Left ventricle myocardium inferior (tissue), 1 donor: ENCODE results near the gene FBP1. TPM values are rescaled to one million over a fixed set of nuclear protein-coding genes. Genes with fewer than 3 reads are reported as not detected.

Experiments used
- DNase-seq: peaks from one replicate; pipeline ENCODE4 v3.0.0-alpha.2; 2020
- H3K27ac ChIP-seq: fragments of 200-600 bp; replicated peaks from 2 replicates; pipeline ENCODE4 v1.8.0; 2021
- H3K27me3 ChIP-seq: fragments of 200-600 bp; 2 replicates; pipeline ENCODE4 v1.8.0; 2021; ENCODE audit warnings: low read depth
- H3K36me3 ChIP-seq: fragments of 200-600 bp; 2 replicates; pipeline ENCODE4 v1.8.0; 2021
- H3K4me1 ChIP-seq: fragments of 200-600 bp; 2 replicates; pipeline ENCODE4 v1.8.0; 2021
- H3K4me3 ChIP-seq: fragments of 200-600 bp; 2 replicates; pipeline ENCODE4 v1.8.0; 2021; ENCODE audit warnings: mild to moderate bottlenecking, moderate library complexity
- H3K9me3 ChIP-seq: fragments of 200-600 bp; replicated peaks from 2 replicates; pipeline ENCODE4 v1.8.0; 2021
- CTCF ChIP-seq: fragments of 200-600 bp; IDR thresholded peaks from 2 replicates; pipeline ENCODE4 v1.8.0; 2021; ENCODE audit warnings: antibody characterized with exemption, mild to moderate bottlenecking, borderline replicate concordance
- intact Hi-C: fragments of 100-400 bp; cut with micrococcal nuclease; formaldehyde crosslinking; loops from one replicate; pipeline ENCODE4 v1.11.0; 2022
- total RNA-seq: library from RNA; stranded (reverse); fragmentation: NEBNext Ultra II Directional; extraction: Animal tissue kit (Norgen Biotek cat#: 25700); gene quantifications from one replicate; pipeline ENCODE4 v1.2.1, GENCODE V29; 2021
- donor health status: DM: no; HTN: yes; CAD: no; lungs with severe emphysema.

Gene FBP1
- total RNA-seq, 1 donor from 2014 or later: 0.74 TPM

GRCh38 chr9:94619026-94619425, 20.3 kb downstream of the FBP1 start:
- intact Hi-C loops: no loop called here
- no peaks in the 10 kb centered on the region for H3K36me3 ChIP-seq
- H3K4me1 ChIP-seq: no peaks in the 10 kb centered on the region
- no peak overlapping the region for H3K4me3 ChIP-seq
- no peak overlapping the region for H3K27ac ChIP-seq
- TF ChIP-seq CTCF: no peak
- DNase-seq: no peak
- no peaks in the 10 kb centered on the region for H3K27me3 ChIP-seq
- H3K9me3 ChIP-seq: no peaks in the 10 kb centered on the region

- TF ChIP-seq CTCF: no peak
- H3K9me3 ChIP-seq: no peaks in the 10 kb centered on the region
- intact Hi-C loops: no loop called here
- H3K4me1 ChIP-seq: no peaks in the 10 kb centered on the region
- no peak overlapping the region for H3K27ac ChIP-seq
- no peak overlapping the region for H3K4me3 ChIP-seq
- peaks cover 25% of the 10 kb centered on the region for H3K27me3 ChIP-seq
- H3K36me3 ChIP-seq: no peaks in the 10 kb centered on the region
- DNase-seq: no peak
Observed at GRCh38 chr9:94613003-94613402, 26.3 kb downstream of the FBP1 start.

GRCh38 chr9:94612071-94612470, 27.2 kb downstream of the FBP1 start:
- no peak overlapping the region for H3K4me3 ChIP-seq
- intact Hi-C loops: no loop called here
- no peak for DNase-seq
- no peak for TF ChIP-seq CTCF
- H3K27me3 ChIP-seq: peaks cover 26% of the 10 kb centered on the region
- no peaks in the 10 kb centered on the region for H3K9me3 ChIP-seq
- no peaks in the 10 kb centered on the region for H3K36me3 ChIP-seq
- no peak overlapping the region for H3K27ac ChIP-seq
- H3K4me1 ChIP-seq: no peaks in the 10 kb centered on the region

- peaks cover 30% of the 10 kb centered on the region for H3K27me3 ChIP-seq
- H3K4me1 ChIP-seq: no peaks in the 10 kb centered on the region
- no peak overlapping the region for H3K27ac ChIP-seq
- no peak overlapping the region for H3K4me3 ChIP-seq
- no peaks in the 10 kb centered on the region for H3K36me3 ChIP-seq
- DNase-seq: no peak
- no peaks in the 10 kb centered on the region for H3K9me3 ChIP-seq
- TF ChIP-seq CTCF: no peak
- intact Hi-C loops: no loop called here
Observed at GRCh38 chr9:94611638-94612068, 27.7 kb downstream of the FBP1 start.

GRCh38 chr9:94610181-94610606, 29.1 kb downstream of the FBP1 start:
- Histone ChIP-seq H3K27me3 (peaks cover 37% of the 10 kb centered on the region), H3K27ac (no peak overlapping the region), H3K4me3 (no peak overlapping the region), H3K36me3 (no peaks in the 10 kb centered on the region), H3K9me3 (no peaks in the 10 kb centered on the region), H3K4me1 (no peaks in the 10 kb centered on the region)
- no peak for DNase-seq
- no peak for TF ChIP-seq CTCF
- intact Hi-C loops: no loop called here

- TF ChIP-seq CTCF: no peak
- intact Hi-C loops: no loop called here
- DNase-seq: no peak
- H3K4me1 ChIP-seq: no peaks in the 10 kb centered on the region
- no peak overlapping the region for H3K4me3 ChIP-seq
- H3K27ac ChIP-seq: no peak overlapping the region
- no peaks in the 10 kb centered on the region for H3K36me3 ChIP-seq
- H3K9me3 ChIP-seq: no peaks in the 10 kb centered on the region
- H3K27me3 ChIP-seq: peaks cover 39% of the 10 kb centered on the region
Observed at GRCh38 chr9:94607423-94607691, 32.0 kb downstream of the FBP1 start.
